Left lung (tissue), 10 donors: ENCODE measurements around the gene MED9. TPM values are rescaled to one million over a fixed set of nuclear protein-coding genes. Genes with fewer than 3 reads are reported as not detected.
A peak's percentile ranks its signal among the peaks of the same experiment; 100 is the strongest.

Experiments used
- ATAC-seq: fragments of 200-7000 bp; cut with Tn5 transposase; one replicate; pipeline ENCODE4 v1.9.1; 2020; ENCODE audit warnings: moderate library complexity
- DNase-seq, 4 donors: peaks; one replicate each; pipeline ENCODE4 v3.0.0-alpha.2; 2013 to 2020
- H3K27ac ChIP-seq, 2 donors: fragments of 200-600 bp; sonication (generic) in 1 of 2; one replicate each; pipeline versions ENCODE4 v1.5.0 to v1.8.0; 2020 to 2021
- H3K27me3 ChIP-seq, 2 donors: fragments of 200-600 bp; sonication (generic) in 1 of 2; one replicate each; pipeline versions ENCODE4 v1.5.0 to v1.8.0; 2020 to 2021
- H3K36me3 ChIP-seq, 2 donors: fragments of 200-600 bp; sonication (generic) in 1 of 2; one replicate each; pipeline versions ENCODE4 v1.5.0 to v1.8.0; 2020 to 2021
- H3K4me1 ChIP-seq, 2 donors: fragments of 200-600 bp; one replicate each; pipeline ENCODE4 v1.8.0; 2021
- H3K4me3 ChIP-seq, 2 donors: fragments of 200-600 bp; sonication (generic) in 1 of 2; one replicate each; pipeline versions ENCODE4 v1.5.0 to v1.8.0; 2020 to 2021; ENCODE audit warnings: mild to moderate bottlenecking in 1 of 2
- H3K9me3 ChIP-seq, 2 donors: fragments of 200-600 bp; sonication (generic) in 1 of 2; one replicate each; pipeline versions ENCODE4 v1.5.0 to v1.8.0; 2020 to 2021
- CTCF ChIP-seq, 2 donors: fragments of 200-600 bp; sonication (generic) in 1 of 2; IDR thresholded peaks; one replicate each; pipeline versions ENCODE4 v1.5.0 to v1.8.0; 2021; ENCODE audit warnings: antibody characterized with exemption in 2 of 2
- intact Hi-C, 2 donors: fragments of 100-400 bp; cut with DNase I; formaldehyde crosslinking; loops; one replicate each; pipeline versions ENCODE4 v1.11.2 to v1.14.2; 2022
- polyA plus RNA-seq, 6 donors: library from polyadenylated mRNA; unstranded; fragments of 120-200 nt; gene quantifications; one replicate each; pipeline ENCODE4 v1.2.1, GENCODE V29; 2013; ENCODE audit not compliant: insufficient read length in 6 of 6
- total RNA-seq, 2 donors: library from RNA; stranded (reverse); fragmentation: NEBNext Ultra II Directional; extraction: Animal tissue kit (Norgen Biotek cat#: 25700); gene quantifications; one replicate each; pipeline ENCODE4 v1.2.1, GENCODE V29; 2021
- donor health status: DM: no; HTN: yes; CAD: no.
- donor health status: DM: no; HTN: no; CAD: no.

MED9 gene
- total and polyA plus RNA-seq, 8 donors: 11.5 to 17.1 (median 16.2) TPM

- Histone ChIP-seq H3K9me3 (no peaks in the 10 kb centered on the region), H3K4me1 (peaks cover 4 to 14% of the 10 kb centered on the region in 2 donors), H3K36me3 (no peaks in the 10 kb centered on the region), H3K4me3 (no peak overlapping the region), H3K27ac (no peak overlapping the region), H3K27me3 (no peaks in the 10 kb centered on the region)
- DNase-seq (peak in 1 of 4 donors; percentile 37), ATAC-seq (peak; percentile 68)
- intact Hi-C loops: no loop called here
- no peak for TF ChIP-seq CTCF (IDR thresholded peaks at IDR 0.05)
Observed at GRCh38 chr17:17445925-17446665, 30.7 kb upstream of the MED9 start.

- Histone ChIP-seq H3K27me3 (no peaks in the 10 kb centered on the region), H3K4me1 (peaks cover 3 to 14% of the 10 kb centered on the region in 2 donors), H3K4me3 (no peak overlapping the region), H3K36me3 (no peaks in the 10 kb centered on the region), H3K9me3 (no peaks in the 10 kb centered on the region), H3K27ac (no peak overlapping the region)
- no peak for TF ChIP-seq CTCF (IDR thresholded peaks at IDR 0.05)
- DNase-seq (no peak), ATAC-seq (peak; percentile 65)
- intact Hi-C loops: no loop called here
Observed at GRCh38 chr17:17446666-17447155, 30.1 kb upstream of the MED9 start.

- Histone ChIP-seq H3K9me3 (no peaks in the 10 kb centered on the region), H3K27ac (no peak overlapping the region), H3K27me3 (no peaks in the 10 kb centered on the region), H3K4me1 (peaks cover 3 to 14% of the 10 kb centered on the region in 2 donors), H3K36me3 (no peaks in the 10 kb centered on the region), H3K4me3 (no peak overlapping the region)
- DNase-seq (no peak), ATAC-seq (no peak)
- intact Hi-C loops: no loop called here
- no peak for TF ChIP-seq CTCF (IDR thresholded peaks at IDR 0.05)
Observed at GRCh38 chr17:17447264-17447663, 29.5 kb upstream of the MED9 start.

GRCh38 chr17:17448076-17448475 lies 28.7 kb upstream of the MED9 start:
- ATAC-seq: no peak
- no peaks in the 10 kb centered on the region for H3K36me3 ChIP-seq
- TF ChIP-seq CTCF (IDR thresholded peaks at IDR 0.05): no peak
- intact Hi-C loops: no loop called here
- H3K4me3 ChIP-seq: no peak overlapping the region
- no peaks in the 10 kb centered on the region for H3K27me3 ChIP-seq
- H3K9me3 ChIP-seq: no peaks in the 10 kb centered on the region
- peaks cover 3 to 14% of the 10 kb centered on the region in 2 donors for H3K4me1 ChIP-seq
- no peak for DNase-seq
- no peak overlapping the region for H3K27ac ChIP-seq

GRCh38 chr17:17448723-17449122 lies 28.1 kb upstream of the MED9 start:
- Histone ChIP-seq H3K4me3 (no peak overlapping the region), H3K27me3 (no peaks in the 10 kb centered on the region), H3K36me3 (no peaks in the 10 kb centered on the region), H3K4me1 (peaks cover 3 to 14% of the 10 kb centered on the region in 2 donors), H3K27ac (no peak overlapping the region), H3K9me3 (no peaks in the 10 kb centered on the region)
- ATAC-seq: no peak
- intact Hi-C loops: no loop called here
- no peak for TF ChIP-seq CTCF (IDR thresholded peaks at IDR 0.05)
- DNase-seq: no peak
